T-helper 9 cell (primary cell): ENCODE results near the gene GALNT8.
"Not testable (repeated sequence)": the region's sequence is repeated elsewhere in the genome, so short reads cannot be mapped to it uniquely, and the experiment has no call there.

ENCODE experiments used
- DNase-seq: peaks from one replicate; pipeline ENCODE4 v3.0.0-alpha.2; 2020
- total RNA-seq, 2 donors: gene quantifications; one replicate each; lab custom pipeline; 2026; lab: John Stamatoyannopoulos, UW

Gene GALNT8
- 1.2 to 1.4 reads per million in 2 donors for total RNA-seq

- DNase-seq, result no peak
These were observed at the start of gene GALNT8 for GRCh38 chr12:4719821-4720636. GALNT8 (plus strand) TSS chr12:4720400; CDS start chr12:4720678, 278 bp downstream.

GRCh38 chr12:4679711-4680110 is 40.5 kb upstream of the GALNT8 start:
- DNase-seq, result no peak

GRCh38 chr12:4681732-4682131 is 38.5 kb upstream of the GALNT8 start:
- no peak for DNase-seq

- no peak for DNase-seq
These were observed 34.9 kb upstream of the GALNT8 start for GRCh38 chr12:4685317-4685716.

- DNase-seq, result no peak
These were observed 29.4 kb upstream of the GALNT8 start for GRCh38 chr12:4690760-4691159.

- no peak for DNase-seq
These were observed 19.6 kb upstream of the GALNT8 start for GRCh38 chr12:4700621-4701026.

- DNase-seq, result no peak
These were observed 18.6 kb upstream of the GALNT8 start for GRCh38 chr12:4701395-4702190.

- no peak for DNase-seq
These were observed 16.5 kb upstream of the GALNT8 start for GRCh38 chr12:4703676-4704075.

- no peak for DNase-seq
These were observed 14.4 kb upstream of the GALNT8 start for GRCh38 chr12:4705824-4706223.

- no peak for DNase-seq
These were observed 12.9 kb upstream of the GALNT8 start for GRCh38 chr12:4707306-4707705.

GRCh38 chr12:4710113-4710512 is 10.1 kb upstream of the GALNT8 start:
- no peak for DNase-seq

GRCh38 chr12:4714879-4715278 is 5.3 kb upstream of the GALNT8 start:
- DNase-seq, result no peak

GRCh38 chr12:4717806-4718205 is 2.4 kb upstream of the GALNT8 start:
- no peak for DNase-seq

- DNase-seq, result no peak
These were observed 416 bp downstream of the GALNT8 start for GRCh38 chr12:4720637-4720995.

GRCh38 chr12:4721587-4721986 is 1.4 kb downstream of the GALNT8 start:
- DNase-seq, result not testable (repeated sequence)

- DNase-seq, result no peak
These were observed 3.0 kb downstream of the GALNT8 start for GRCh38 chr12:4723226-4723625.

- DNase-seq, result no peak
These were observed 4.9 kb downstream of the GALNT8 start for GRCh38 chr12:4725057-4725456.

- DNase-seq, result no peak
These were observed 14.6 kb downstream of the GALNT8 start for GRCh38 chr12:4734625-4735340.

GRCh38 chr12:4736091-4736490 is 15.9 kb downstream of the GALNT8 start:
- DNase-seq, result no peak

GRCh38 chr12:4738541-4738940 is 18.3 kb downstream of the GALNT8 start:
- no peak for DNase-seq

- no peak for DNase-seq
These were observed 22.3 kb downstream of the GALNT8 start for GRCh38 chr12:4742416-4742970.

GRCh38 chr12:4743046-4743445 is 22.8 kb downstream of the GALNT8 start:
- DNase-seq, result no peak

GRCh38 chr12:4744709-4745108 is 24.5 kb downstream of the GALNT8 start:
- no peak for DNase-seq
